ENCODE data around the gene CCDC92. TPM values are rescaled to one million over a fixed set of nuclear protein-coding genes. Genes with fewer than 3 reads are reported as not detected.

CCDC92 gene
- total and polyA plus RNA-seq, 7 experiments from 2014 or later: 17.3 to 34.4 (median 23.0) TPM

- POLR2A ChIA-PET: no interaction called here
- H3K27me3 ChIP-seq (ENCODE audit: control insufficient read depth in 2 of 2, insufficient read depth in 2 of 2, low read length in 2 of 2): no peaks in the 10 kb centered on the region
- CTCF ChIA-PET: interaction anchor here (1.1 kb wide), 1 partner anchor 12 kb away, joined by 3 read pairs; no protein-coding TSS in a partner anchor
- no peaks in the 10 kb centered on the region for H3K9me3 Mint-ChIP-seq
- H3K36me3 Mint-ChIP-seq: peaks cover 0 to 12% (median 0%) of the 10 kb centered on the region in 5 donors
- peak overlapping the region in 3 of 9 donors; percentile 18 to 79 (median 61) for H3K27ac Mint-ChIP-seq
- no peaks in the 10 kb centered on the region for H3K27me3 Mint-ChIP-seq
- H3K9me3 ChIP-seq (ENCODE audit: control insufficient read depth in 2 of 3, low read length in 3 of 3): no peaks in the 10 kb centered on the region
- no peak for ATAC-seq
- H3K4me1 ChIP-seq (ENCODE audit: control insufficient read depth in 2 of 2, insufficient read depth in 2 of 2, low read length in 2 of 2): no peaks in the 10 kb centered on the region
- H3K4me1 Mint-ChIP-seq: peaks cover 0 to 37% (median 12%) of the 10 kb centered on the region in 7 donors
- H3K4me3 ChIP-seq (ENCODE audit: low read length): no peak overlapping the region
- no peak overlapping the region for H3K4me3 Mint-ChIP-seq
- DNase-seq: no peak
- no peaks in the 10 kb centered on the region for H3K36me3 ChIP-seq (ENCODE audit: control insufficient read depth in 2 of 3, insufficient read depth in 3 of 3, low read length in 3 of 3)
- intact Hi-C loops (cut with micrococcal nuclease): loop anchor here in 1 of 2 donors (10.0 kb wide), 1 partner anchor 902 kb away; the partner anchor contains the start of gene SCARB1
- no peak overlapping the region for H3K27ac ChIP-seq (ENCODE audit: low read depth, low read length)
Observed at GRCh38 chr12:123962513-123962912, 10.1 kb downstream of the CCDC92 start.

- no peaks in the 10 kb centered on the region for H3K9me3 ChIP-seq (ENCODE audit: control insufficient read depth in 2 of 3, low read length in 3 of 3)
- H3K36me3 ChIP-seq (ENCODE audit: control insufficient read depth in 2 of 3, insufficient read depth in 3 of 3, low read length in 3 of 3): no peaks in the 10 kb centered on the region
- ChIA-PET CTCF (interaction anchor here (1.1 kb wide), 1 partner anchor 13 kb away, joined by 3 read pairs; no protein-coding TSS in a partner anchor), POLR2A (no interaction called here)
- Mint-ChIP-seq H3K4me1 (peaks cover 0 to 30% (median 8%) of the 10 kb centered on the region in 7 donors), H3K9me3 (no peaks in the 10 kb centered on the region), H3K27ac (peak overlapping the region in 2 of 9 donors; percentile 14 to 15), H3K4me3 (no peak overlapping the region), H3K36me3 (peaks cover 0 to 12% (median 0%) of the 10 kb centered on the region in 5 donors), H3K27me3 (no peaks in the 10 kb centered on the region)
- no peak overlapping the region for H3K27ac ChIP-seq (ENCODE audit: low read depth, low read length)
- intact Hi-C loops (cut with micrococcal nuclease): loop anchor here in 1 of 2 donors (10.0 kb wide), 1 partner anchor 903 kb away; the partner anchor contains the start of gene SCARB1
- ATAC-seq (no peak), DNase-seq (no peak)
- no peak overlapping the region for H3K4me3 ChIP-seq (ENCODE audit: low read length)
- no peaks in the 10 kb centered on the region for H3K4me1 ChIP-seq (ENCODE audit: control insufficient read depth in 2 of 2, insufficient read depth in 2 of 2, low read length in 2 of 2)
- no peaks in the 10 kb centered on the region for H3K27me3 ChIP-seq (ENCODE audit: control insufficient read depth in 2 of 2, insufficient read depth in 2 of 2, low read length in 2 of 2)
Observed at GRCh38 chr12:123961585-123962345, 10.9 kb downstream of the CCDC92 start.

- H3K27me3 ChIP-seq (ENCODE audit: control insufficient read depth in 2 of 2, insufficient read depth in 2 of 2, low read length in 2 of 2): no peaks in the 10 kb centered on the region
- H3K36me3 Mint-ChIP-seq: peaks cover 0 to 12% (median 0%) of the 10 kb centered on the region in 5 donors
- CTCF ChIA-PET: no interaction called here
- H3K27ac ChIP-seq (ENCODE audit: low read depth, low read length): no peak overlapping the region
- intact Hi-C loops (cut with micrococcal nuclease): loop anchor here in 1 of 2 donors (10.0 kb wide), 1 partner anchor 904 kb away; the partner anchor contains the start of gene SCARB1
- no peak overlapping the region for H3K4me3 ChIP-seq (ENCODE audit: low read length)
- H3K9me3 ChIP-seq (ENCODE audit: control insufficient read depth in 2 of 3, low read length in 3 of 3): no peaks in the 10 kb centered on the region
- no peak overlapping the region for H3K4me3 Mint-ChIP-seq
- H3K36me3 ChIP-seq (ENCODE audit: control insufficient read depth in 2 of 3, insufficient read depth in 3 of 3, low read length in 3 of 3): no peaks in the 10 kb centered on the region
- no peaks in the 10 kb centered on the region for H3K27me3 Mint-ChIP-seq
- peaks cover 0 to 30% (median 8%) of the 10 kb centered on the region in 7 donors for H3K4me1 Mint-ChIP-seq
- H3K4me1 ChIP-seq (ENCODE audit: control insufficient read depth in 2 of 2, insufficient read depth in 2 of 2, low read length in 2 of 2): no peaks in the 10 kb centered on the region
- POLR2A ChIA-PET: no interaction called here
- peak overlapping the region in 1 of 9 donors; percentile 14 for H3K27ac Mint-ChIP-seq
- H3K9me3 Mint-ChIP-seq: no peaks in the 10 kb centered on the region
- DNase-seq (no peak), ATAC-seq (no peak)
Observed at GRCh38 chr12:123960856-123961255, 11.8 kb downstream of the CCDC92 start.

GRCh38 chr12:123960029-123960735 is 12.4 kb downstream of the CCDC92 start:
- H3K36me3 ChIP-seq (ENCODE audit: control insufficient read depth in 2 of 3, insufficient read depth in 3 of 3, low read length in 3 of 3): no peaks in the 10 kb centered on the region
- no peaks in the 10 kb centered on the region for H3K4me1 ChIP-seq (ENCODE audit: control insufficient read depth in 2 of 2, insufficient read depth in 2 of 2, low read length in 2 of 2)
- Mint-ChIP-seq H3K4me3 (no peak overlapping the region), H3K27ac (no peak overlapping the region), H3K36me3 (peaks cover 0 to 12% (median 0%) of the 10 kb centered on the region in 5 donors), H3K27me3 (no peaks in the 10 kb centered on the region), H3K4me1 (peaks cover 0 to 30% (median 8%) of the 10 kb centered on the region in 7 donors), H3K9me3 (no peaks in the 10 kb centered on the region)
- POLR2A ChIA-PET: no interaction called here
- no peak for DNase-seq
- no peak overlapping the region for H3K4me3 ChIP-seq (ENCODE audit: low read length)
- intact Hi-C loops (cut with micrococcal nuclease): loop anchor here in 1 of 2 donors (10.0 kb wide), 1 partner anchor 905 kb away; the partner anchor contains the start of gene SCARB1
- H3K27ac ChIP-seq (ENCODE audit: low read depth, low read length): no peak overlapping the region
- no peak for ATAC-seq
- no peaks in the 10 kb centered on the region for H3K9me3 ChIP-seq (ENCODE audit: control insufficient read depth in 2 of 3, low read length in 3 of 3)
- H3K27me3 ChIP-seq (ENCODE audit: control insufficient read depth in 2 of 2, insufficient read depth in 2 of 2, low read length in 2 of 2): no peaks in the 10 kb centered on the region
- CTCF ChIA-PET: no interaction called here

- H3K4me3 ChIP-seq (ENCODE audit: low read length): no peak overlapping the region
- H3K9me3 ChIP-seq (ENCODE audit: control insufficient read depth in 2 of 3, low read length in 3 of 3): no peaks in the 10 kb centered on the region
- DNase-seq (no peak), ATAC-seq (no peak)
- H3K36me3 Mint-ChIP-seq: peaks cover 0 to 12% (median 0%) of the 10 kb centered on the region in 5 donors
- H3K4me1 Mint-ChIP-seq: peaks cover 0 to 28% (median 8%) of the 10 kb centered on the region in 7 donors
- H3K27ac ChIP-seq (ENCODE audit: low read depth, low read length): no peak overlapping the region
- intact Hi-C loops (cut with micrococcal nuclease): no loop called here
- no peak overlapping the region for H3K4me3 Mint-ChIP-seq
- CTCF ChIA-PET: no interaction called here
- POLR2A ChIA-PET: interaction anchor here (0.6 to 0.9 kb wide), 2 partner anchors 25 to 190 kb away, joined by 3 read pairs; no protein-coding TSS in a partner anchor
- H3K27me3 ChIP-seq (ENCODE audit: control insufficient read depth in 2 of 2, insufficient read depth in 2 of 2, low read length in 2 of 2): no peaks in the 10 kb centered on the region
- H3K9me3 Mint-ChIP-seq: no peaks in the 10 kb centered on the region
- no peak overlapping the region for H3K27ac Mint-ChIP-seq
- no peaks in the 10 kb centered on the region for H3K27me3 Mint-ChIP-seq
- no peaks in the 10 kb centered on the region for H3K36me3 ChIP-seq (ENCODE audit: control insufficient read depth in 2 of 3, insufficient read depth in 3 of 3, low read length in 3 of 3)
- no peaks in the 10 kb centered on the region for H3K4me1 ChIP-seq (ENCODE audit: control insufficient read depth in 2 of 2, insufficient read depth in 2 of 2, low read length in 2 of 2)
Observed at GRCh38 chr12:123958876-123959275, 13.8 kb downstream of the CCDC92 start.

GRCh38 chr12:123958462-123958861 is 14.2 kb downstream of the CCDC92 start:
- H3K27me3 ChIP-seq (ENCODE audit: control insufficient read depth in 2 of 2, insufficient read depth in 2 of 2, low read length in 2 of 2): no peaks in the 10 kb centered on the region
- H3K27me3 Mint-ChIP-seq: no peaks in the 10 kb centered on the region
- ChIA-PET POLR2A (interaction anchor here (0.9 kb wide), 1 partner anchor 190 kb away, joined by 3 read pairs; no protein-coding TSS in a partner anchor), CTCF (no interaction called here)
- no peaks in the 10 kb centered on the region for H3K36me3 ChIP-seq (ENCODE audit: control insufficient read depth in 2 of 3, insufficient read depth in 3 of 3, low read length in 3 of 3)
- H3K4me1 ChIP-seq (ENCODE audit: control insufficient read depth in 2 of 2, insufficient read depth in 2 of 2, low read length in 2 of 2): no peaks in the 10 kb centered on the region
- no peak for ATAC-seq
- no peaks in the 10 kb centered on the region for H3K9me3 Mint-ChIP-seq
- no peak overlapping the region for H3K27ac Mint-ChIP-seq
- H3K4me3 ChIP-seq (ENCODE audit: low read length): no peak overlapping the region
- intact Hi-C loops (cut with micrococcal nuclease): no loop called here
- H3K4me3 Mint-ChIP-seq: no peak overlapping the region
- H3K36me3 Mint-ChIP-seq: peaks cover 0 to 12% (median 0%) of the 10 kb centered on the region in 5 donors
- peaks cover 0 to 24% (median 8%) of the 10 kb centered on the region in 7 donors for H3K4me1 Mint-ChIP-seq
- no peak overlapping the region for H3K27ac ChIP-seq (ENCODE audit: low read depth, low read length)
- no peaks in the 10 kb centered on the region for H3K9me3 ChIP-seq (ENCODE audit: control insufficient read depth in 2 of 3, low read length in 3 of 3)
- DNase-seq: no peak

All from naive thymus-derived CD4-positive, alpha-beta T cell (primary cell).